ENCODE results near the gene MPST.

The MPST gene

GRCh38 chr22:37019309-37020191 is at the start of gene MPST, which contains the start of gene TST:
Gene MPST (plus strand): TSS chr22:37019742. CDS start chr22:37019837, 95 bp downstream.
Gene TST (minus strand): TSS chr22:37019447. CDS start chr22:37018732, 715 bp downstream.
- H3K79me2 ChIP-seq (ENCODE audit: insufficient read depth, low read length), result peaks cover 81% of the 10 kb centered on the region
- TF ChIP-seq EZH2phosphoT487 (IDR thresholded peaks at IDR 0.05; ENCODE audit: borderline replicate concordance) (no peak), CTCF (conservative IDR thresholded peaks at IDR 0.05; ENCODE audit: low read length) (no peak; the same call in 1 of the 2 replicates)
- H2AFZ ChIP-seq (ENCODE audit: low read length), result peak within 1 kb of the TSS; percentile 83
- H3K9me2 ChIP-seq (replicated peaks; ENCODE audit: low read depth, low read length), result no peaks in the 10 kb centered on the region
- H3F3A ChIP-seq (ENCODE audit: low read depth), result no peaks in the 10 kb centered on the region
- H3K4me3 ChIP-seq (ENCODE audit: low read length, poor library complexity, severe bottlenecking), result peak within 1 kb of the TSS; percentile 95
- no peaks in the 10 kb centered on the region for H3K9me3 ChIP-seq (ENCODE audit: insufficient read depth, low read depth, low read length)
- H3K4me1 ChIP-seq (ENCODE audit: insufficient read depth, low read length, poor library complexity, severe bottlenecking), result peaks cover 42% of the 10 kb centered on the region
- peaks cover 35% of the 10 kb centered on the region for H4K20me1 ChIP-seq (ENCODE audit: insufficient read depth, low read length, poor library complexity, severe bottlenecking)
- peaks cover 5% of the 10 kb centered on the region for H3K27me3 ChIP-seq (ENCODE audit: insufficient read depth, low read length, poor library complexity, severe bottlenecking)
- no peaks in the 10 kb centered on the region for H3K36me3 ChIP-seq (ENCODE audit: insufficient read depth, low read length)
- H3K9ac ChIP-seq (ENCODE audit: low read depth, low read length, poor library complexity, severe bottlenecking), result peak within 1 kb of the TSS; percentile 99
- peak within 1 kb of the TSS; percentile 96 for H3K4me2 ChIP-seq (ENCODE audit: low read depth, low read length, poor library complexity, severe bottlenecking)

GRCh38 chr22:36971341-36972125 is 48.0 kb upstream of the MPST start:
- no peaks in the 10 kb centered on the region for H3K9me2 ChIP-seq (replicated peaks; ENCODE audit: low read depth, low read length)
- H3K4me1 ChIP-seq (ENCODE audit: insufficient read depth, low read length, poor library complexity, severe bottlenecking), result no peaks in the 10 kb centered on the region
- H2AFZ ChIP-seq (ENCODE audit: low read length), result no peak overlapping the region
- no peaks in the 10 kb centered on the region for H3K36me3 ChIP-seq (ENCODE audit: insufficient read depth, low read length)
- peaks cover 5% of the 10 kb centered on the region for H3K27me3 ChIP-seq (ENCODE audit: insufficient read depth, low read length, poor library complexity, severe bottlenecking)
- TF ChIP-seq CTCF (conservative IDR thresholded peaks at IDR 0.05; ENCODE audit: low read length) (no peak), EZH2phosphoT487 (IDR thresholded peaks at IDR 0.05; ENCODE audit: borderline replicate concordance) (no peak)
- H3K9ac ChIP-seq (ENCODE audit: low read depth, low read length, poor library complexity, severe bottlenecking), result no peak overlapping the region
- H3K4me2 ChIP-seq (ENCODE audit: low read depth, low read length, poor library complexity, severe bottlenecking), result no peak overlapping the region
- no peaks in the 10 kb centered on the region for H3F3A ChIP-seq (ENCODE audit: low read depth)
- H4K20me1 ChIP-seq (ENCODE audit: insufficient read depth, low read length, poor library complexity, severe bottlenecking), result no peaks in the 10 kb centered on the region
- no peaks in the 10 kb centered on the region for H3K9me3 ChIP-seq (ENCODE audit: insufficient read depth, low read depth, low read length)
- no peaks in the 10 kb centered on the region for H3K79me2 ChIP-seq (ENCODE audit: insufficient read depth, low read length)
- H3K4me3 ChIP-seq (ENCODE audit: low read length, poor library complexity, severe bottlenecking), result no peak overlapping the region

DNA sequence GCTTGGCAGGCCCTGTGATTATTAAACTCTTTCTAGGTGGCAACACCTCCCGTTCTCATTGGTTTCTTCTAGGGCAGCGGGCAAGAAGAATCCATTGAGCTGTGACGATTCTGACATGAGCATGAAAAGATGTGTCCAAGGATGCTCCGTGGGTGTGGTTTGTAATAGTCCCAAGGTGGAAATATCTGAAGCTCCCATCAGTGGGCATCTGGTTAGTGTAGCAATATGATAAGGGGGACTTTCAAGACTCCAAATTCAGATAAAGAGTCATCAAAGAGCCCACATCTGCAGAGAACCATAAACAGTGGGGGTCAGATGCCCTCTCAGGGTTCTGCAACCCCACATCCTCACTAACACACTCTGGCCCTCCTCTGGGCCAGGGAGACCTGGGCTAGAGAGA is 42.9 kb upstream of the MPST start:
- H3K9me3 ChIP-seq (ENCODE audit: insufficient read depth, low read depth, low read length), result no peaks in the 10 kb centered on the region
- no peaks in the 10 kb centered on the region for H3K36me3 ChIP-seq (ENCODE audit: insufficient read depth, low read length)
- H3K4me3 ChIP-seq (ENCODE audit: low read length, poor library complexity, severe bottlenecking), result no peak overlapping the region
- H3K79me2 ChIP-seq (ENCODE audit: insufficient read depth, low read length), result no peaks in the 10 kb centered on the region
- no peaks in the 10 kb centered on the region for H4K20me1 ChIP-seq (ENCODE audit: insufficient read depth, low read length, poor library complexity, severe bottlenecking)
- H3K4me1 ChIP-seq (ENCODE audit: insufficient read depth, low read length, poor library complexity, severe bottlenecking), result no peaks in the 10 kb centered on the region
- no peak overlapping the region for H3K9ac ChIP-seq (ENCODE audit: low read depth, low read length, poor library complexity, severe bottlenecking)
- no peak overlapping the region for H2AFZ ChIP-seq (ENCODE audit: low read length)
- H3F3A ChIP-seq (ENCODE audit: low read depth), result no peaks in the 10 kb centered on the region
- TF ChIP-seq CTCF (conservative IDR thresholded peaks at IDR 0.05; ENCODE audit: low read length) (no peak), EZH2phosphoT487 (IDR thresholded peaks at IDR 0.05; ENCODE audit: borderline replicate concordance) (no peak)
- H3K9me2 ChIP-seq (replicated peaks; ENCODE audit: low read depth, low read length), result no peaks in the 10 kb centered on the region
- peaks cover 5% of the 10 kb centered on the region for H3K27me3 ChIP-seq (ENCODE audit: insufficient read depth, low read length, poor library complexity, severe bottlenecking)
- no peak overlapping the region for H3K4me2 ChIP-seq (ENCODE audit: low read depth, low read length, poor library complexity, severe bottlenecking)

All from Loucy (cell line).